OCI-LY7 (cell line): Measurements from ENCODE around the gene XKR7. TPM values are rescaled to one million over a fixed set of nuclear protein-coding genes. Genes with fewer than 3 reads are reported as not detected.

Experiments
- BruUV-seq: library from RNA; stranded (reverse); fragments of 400-500 nt; replicated peaks from 2 replicates; lab custom pipeline; 2021; lab: Mats Ljungman, UMichigan
- CTCF ChIA-PET: fragments of 300-600 bp; sonication (Branson Sonifier 250); formaldehyde crosslinking; loops from one replicate; lab custom pipeline; 2022; ENCODE audit warnings: antibody characterized with exemption; ENCODE audit not compliant: unreplicated experiment; lab: Charles Lee
- POLR2A ChIA-PET: fragments of 300-600 bp; sonication (Branson Sonifier 250); formaldehyde crosslinking; loops from one replicate; lab custom pipeline; 2022; ENCODE audit warnings: antibody characterized with exemption; lab: Charles Lee
- DNase-seq: peaks from one replicate; pipeline ENCODE4 v3.0.0-alpha.2; 2015; ENCODE audit warnings: low spot score
- H2AFZ ChIP-seq: fragments of 200-600 bp; sonication (generic), shearing (Covaris generic); 2 replicates; pipeline ENCODE4 v1.6.1; 2014; ENCODE audit warnings: mild to moderate bottlenecking, antibody characterized with exemption, low read length, moderate library complexity
- H3K27ac ChIP-seq: fragments of 200-600 bp; sonication (generic); 2 replicates; pipeline ENCODE4 v1.5.1; 2014; ENCODE audit warnings: mixed run types, low read depth, mild to moderate bottlenecking, moderate library complexity, low read length, inconsistent platforms; ENCODE audit not compliant: poor library complexity, severe bottlenecking
- H3K36me3 ChIP-seq: fragments of 200-600 bp; sonication (generic); 2 replicates; pipeline ENCODE4 v1.6.1; 2014; ENCODE audit warnings: mild to moderate bottlenecking, antibody characterized with exemption, low read length, moderate library complexity, mixed read lengths; ENCODE audit not compliant: insufficient read depth
- H3K4me1 ChIP-seq: fragments of 200-600 bp; sonication (generic); 2 replicates; pipeline ENCODE4 v1.5.1; 2014; ENCODE audit warnings: mild to moderate bottlenecking, low read length; ENCODE audit not compliant: insufficient read depth, poor library complexity, severe bottlenecking
- H3K4me2 ChIP-seq: fragments of 200-600 bp; sonication (generic); 2 replicates; pipeline ENCODE4 v1.6.1; 2014; ENCODE audit warnings: mild to moderate bottlenecking, low read length
- H3K4me3 ChIP-seq: fragments of 200-600 bp; sonication (generic); 2 replicates; pipeline ENCODE4 v1.5.1; 2014; ENCODE audit warnings: mild to moderate bottlenecking, low read depth, low read length; ENCODE audit not compliant: poor library complexity, severe bottlenecking
- H3K79me2 ChIP-seq: fragments of 200-600 bp; sonication (generic); 2 replicates; pipeline ENCODE4 v1.6.1; 2016; ENCODE audit warnings: low read depth, mild to moderate bottlenecking, low read length, moderate library complexity, mixed read lengths; ENCODE audit not compliant: insufficient read depth
- H3K9me2 ChIP-seq: fragments of 200-600 bp; sonication (generic); 2 replicates; pipeline ENCODE4 v1.6.1; 2016; ENCODE audit warnings: mild to moderate bottlenecking, low read length, mixed read lengths; ENCODE audit not compliant: insufficient read depth
- H3K9me3 ChIP-seq: fragments of 200-600 bp; sonication (generic); 2 replicates; pipeline ENCODE4 v1.6.1; 2014; ENCODE audit warnings: mild to moderate bottlenecking, mixed run types, low read length, mixed read lengths
- H4K20me1 ChIP-seq: fragments of 200-600 bp; sonication (generic); 2 replicates; pipeline ENCODE4 v1.6.1; 2014; ENCODE audit warnings: mild to moderate bottlenecking, antibody characterized with exemption, low read length, moderate library complexity, mixed read lengths; ENCODE audit not compliant: insufficient read depth
- CTCF ChIP-seq: fragments of 200-600 bp; sonication (generic); conservative IDR thresholded peaks from 2 replicates; pipeline ENCODE4 v1.5.1; 2014; ENCODE audit warnings: mild to moderate bottlenecking, antibody characterized with exemption, low read length, moderate library complexity, mixed read lengths
- EZH2phosphoT487 ChIP-seq: fragments of 200-600 bp; sonication (generic); IDR thresholded peaks from 2 replicates; pipeline ENCODE4 v1.6.1; 2018; ENCODE audit warnings: low read depth, borderline replicate concordance, mild to moderate bottlenecking, mixed run types, antibody characterized with exemption, low read length, moderate library complexity, mixed read lengths
- intact Hi-C: fragments of 100-400 bp; cut with micrococcal nuclease; formaldehyde crosslinking; loops from one replicate; pipeline ENCODE4 v1.10.0; 2022; ENCODE audit not compliant: unreplicated experiment
- total RNA-seq, 2 experiments: library from RNA; depleted of rRNA in 1 of 2; stranded (reverse); fragments of >200 nt in 1 of 2; shearing (Covaris generic) in 1 of 2; gene quantifications; 2 replicates each; pipeline ENCODE4 v1.2.3, GENCODE V29; 2014 to 2022

Gene XKR7
- total RNA-seq, 2 experiments from 2014 or later: not detected

- no peak for DNase-seq
- Histone ChIP-seq H3K79me2 (no peaks in the 10 kb centered on the region), H3K36me3 (no peaks in the 10 kb centered on the region), H4K20me1 (no peaks in the 10 kb centered on the region), H3K4me1 (peaks cover under 1% of the 10 kb centered on the region), H3K4me3 (no peak overlapping the region), H3K9me2 (no peaks in the 10 kb centered on the region), H3K4me2 (no peak overlapping the region), H3K9me3 (no peaks in the 10 kb centered on the region), H2AFZ (no peak overlapping the region), H3K27ac (no peak overlapping the region)
- ChIA-PET CTCF (interaction anchor here (0.5 kb wide), 1 partner anchor 16 kb away, joined by 4 read pairs; no protein-coding TSS in a partner anchor), POLR2A (no interaction called here)
- TF ChIP-seq CTCF: no peak
- no peak for TF ChIP-seq EZH2phosphoT487
- intact Hi-C loops: no loop called here
- BruUV-seq: no TSS peak
Observed at GRCh38 chr20:32024683-32025295, 56.8 kb downstream of the XKR7 start.

GRCh38 chr20:32027643-32028042 is 59.7 kb downstream of the XKR7 start:
- CTCF ChIA-PET: interaction anchor here (0.6 kb wide), 1 partner anchor 457 kb away, joined by 6 read pairs; no protein-coding TSS in a partner anchor

More at GRCh38 chr20:32027643-32028042, 59.7 kb downstream of the XKR7 start:
- no peaks in the 10 kb centered on the region for H3K79me2 ChIP-seq
- no peaks in the 10 kb centered on the region for H3K4me1 ChIP-seq
- no peaks in the 10 kb centered on the region for H3K9me3 ChIP-seq
- no peak overlapping the region for H3K4me2 ChIP-seq
- no peak for DNase-seq
- no peak overlapping the region for H2AFZ ChIP-seq
- POLR2A ChIA-PET: no interaction called here
- no peaks in the 10 kb centered on the region for H4K20me1 ChIP-seq
- H3K9me2 ChIP-seq: no peaks in the 10 kb centered on the region
- no TSS peak for BruUV-seq
- TF ChIP-seq EZH2phosphoT487 (no peak), CTCF (no peak)
- intact Hi-C loops: no loop called here
- no peaks in the 10 kb centered on the region for H3K36me3 ChIP-seq
- no peak overlapping the region for H3K4me3 ChIP-seq
- no peak overlapping the region for H3K27ac ChIP-seq
